HepG2 (cell line): Measurements from ENCODE around the gene ASB9. TPM values are rescaled to one million over a fixed set of nuclear protein-coding genes. Genes with fewer than 3 reads are reported as not detected.
A peak's percentile ranks its signal among the peaks of the same experiment; 100 is the strongest.

ENCODE experiments used
- ATAC-seq: fragments of 200-7000 bp; cut with Tn5 transposase; 3 replicates; pipeline ENCODE4 v1.9.1; 2020; ENCODE audit warnings: mild to moderate bottlenecking, moderate library complexity
- BruUV-seq: library from RNA; stranded (reverse); fragments of 400-500 nt; replicated peaks from 2 replicates; lab custom pipeline; 2021; lab: Mats Ljungman, UMichigan
- CTCF ChIA-PET: fragments of 300-600 bp; formaldehyde crosslinking; extraction: SDS; loops from one replicate; lab custom pipeline; 2021; ENCODE audit warnings: low total read pairs, inconsistent platforms, low intra/inter-chr PET ratio; lab: Yijun Ruan, JAX
- POLR2A ChIA-PET: fragments of 350-600 bp; sonication (Branson Sonifier 250); formaldehyde crosslinking; loops from one replicate; lab custom pipeline; 2020; ENCODE audit warnings: antibody characterized with exemption, inconsistent platforms; lab: Yijun Ruan, JAX
- DNase-seq: peaks from one replicate; pipeline ENCODE4 v3.0.0-alpha.2; 2015; ENCODE audit warnings: low spot score
- FAIRE-seq: peaks from 3 replicates; lab custom pipeline; 2011; peaks lifted over from hg19 to GRCh38; lab: Jason Lieb, UNC
- H2AFZ ChIP-seq: one replicate; pipeline ENCODE4 v1.6.1; 2011; ENCODE audit warnings: low read length, inconsistent platforms
- H3K27ac ChIP-seq: fragments of 300-600 bp; 3 replicates; pipeline ENCODE4 v1.8.0; 2011; ENCODE audit warnings: mixed run types, mild to moderate bottlenecking, mixed read lengths, low read length, inconsistent platforms; ENCODE audit not compliant: insufficient read depth; ENCODE audit errors: extremely low read length
- H3K27me3 ChIP-seq, 2 experiments: fragments of 200-600 bp in 1 of 2; 2 replicates in 1 of 2; 3 replicates in 1 of 2; pipeline versions ENCODE4 v1.6.0 to v1.8.0; 2011; ENCODE audit warnings: low read length in 2 of 2, mild to moderate bottlenecking in 2 of 2, moderate library complexity in 2 of 2, inconsistent platforms in 1 of 2; ENCODE audit not compliant: insufficient read depth in 2 of 2, control insufficient read depth in 1 of 2
- H3K36me3 ChIP-seq, 2 experiments: fragments of 200-600 bp in 1 of 2; replicated peaks in 1 of 2; 2 replicates in 1 of 2; 3 replicates in 1 of 2; pipeline versions ENCODE4 v1.5.1 to v1.8.0; 2011; ENCODE audit warnings: low read length in 2 of 2, inconsistent platforms in 1 of 2; ENCODE audit not compliant: insufficient read depth in 2 of 2, control insufficient read depth in 1 of 2
- H3K4me1 ChIP-seq: 2 replicates; pipeline ENCODE4 v1.5.1; 2012; ENCODE audit warnings: low read length, inconsistent platforms; ENCODE audit not compliant: insufficient read depth
- H3K4me2 ChIP-seq: 2 replicates; pipeline ENCODE4 v1.6.0; 2011; ENCODE audit warnings: low read depth, low read length, inconsistent platforms
- H3K4me3 ChIP-seq, 3 experiments: fragments of 200-600 bp in 1 of 3; sonication (generic), shearing (Covaris generic) in 1 of 3; replicated peaks in 1 of 3; 2 replicates each; pipeline ENCODE4 v1.5.1; 2011 to 2016; ENCODE audit warnings: low read length in 3 of 3, inconsistent platforms in 2 of 3, low read depth in 2 of 3, mild to moderate bottlenecking in 2 of 3, control low read depth in 1 of 3, mixed read lengths in 1 of 3; ENCODE audit not compliant: insufficient read depth in 1 of 3
- H3K79me2 ChIP-seq: one replicate; pipeline ENCODE4 v1.6.1; 2011; ENCODE audit warnings: low read length, inconsistent platforms; ENCODE audit not compliant: insufficient read depth
- H3K9ac ChIP-seq: 2 replicates; pipeline ENCODE4 v1.6.0; 2011; ENCODE audit warnings: mild to moderate bottlenecking, low read depth, low read length, inconsistent platforms; ENCODE audit not compliant: insufficient read depth
- H3K9me3 ChIP-seq: 2 replicates; pipeline ENCODE4 v1.5.1; 2012; ENCODE audit warnings: mild to moderate bottlenecking, low read length
- H4K20me1 ChIP-seq: 2 replicates; pipeline ENCODE4 v1.6.0; 2011; ENCODE audit warnings: inconsistent platforms, mild to moderate bottlenecking, low read length, moderate library complexity; ENCODE audit not compliant: insufficient read depth
- BCL6 ChIP-seq: IDR thresholded peaks from 2 replicates; pipeline ENCODE4 v1.6.1; 2016; ENCODE audit warnings: missing genetic modification reagents, missing compliant biosample characterization
- BRD4 ChIP-seq: sonication (generic); formaldehyde crosslinking; IDR thresholded peaks from 2 replicates; pipeline ENCODE4 v1.4.0; 2020; ENCODE audit warnings: missing genetic modification reagents
- CBX5 ChIP-seq: sonication (generic); formaldehyde crosslinking; IDR thresholded peaks from 2 replicates; pipeline ENCODE4 v1.4.0; 2020; ENCODE audit warnings: missing genetic modification reagents, borderline replicate concordance
- HNF1B ChIP-seq: sonication (generic); formaldehyde crosslinking; IDR thresholded peaks from 2 replicates; pipeline ENCODE4 v1.5.1; 2020; ENCODE audit warnings: mild to moderate bottlenecking, moderate library complexity, missing genetic modification reagents
- HNRNPUL1 ChIP-seq: fragments of 200-400 bp; formaldehyde crosslinking; IDR thresholded peaks from 2 replicates; pipeline ENCODE4 v1.6.1; 2017; ENCODE audit warnings: low read depth, mild to moderate bottlenecking, low read length, moderate library complexity
- KDM5A ChIP-seq: fragments of 200-600 bp; sonication (generic); IDR thresholded peaks from 2 replicates; pipeline ENCODE4 v1.7.0; 2018; ENCODE audit warnings: antibody characterized with exemption, mild to moderate bottlenecking, low read length, borderline replicate concordance
- KLF6 ChIP-seq: IDR thresholded peaks from 2 replicates; pipeline ENCODE4 v1.8.0; 2016; ENCODE audit warnings: missing biosample characterization, missing genetic modification reagents
- MAF1 ChIP-seq: sonication (generic); formaldehyde crosslinking; IDR thresholded peaks from 2 replicates; pipeline ENCODE4 v1.5.0; 2020; ENCODE audit warnings: missing genetic modification reagents, borderline replicate concordance
- MIXL1 ChIP-seq: IDR thresholded peaks from 2 replicates; pipeline ENCODE4 v1.6.1; 2016
- PRDM4 ChIP-seq: sonication (generic); formaldehyde crosslinking; IDR thresholded peaks from 2 replicates; pipeline ENCODE4 v1.9.0; 2021; ENCODE audit warnings: missing genetic modification reagents, borderline replicate concordance
- REPIN1 ChIP-seq: sonication (generic); formaldehyde crosslinking; IDR thresholded peaks from 2 replicates; pipeline ENCODE4 v1.8.0; 2022; ENCODE audit warnings: missing genetic modification reagents, low read depth, mild to moderate bottlenecking, borderline replicate concordance
- RORA ChIP-seq: sonication (generic); formaldehyde crosslinking; IDR thresholded peaks from 2 replicates; pipeline ENCODE4 v1.5.0; 2020; ENCODE audit warnings: mild to moderate bottlenecking, missing genetic modification reagents, moderate library complexity
- SP2 ChIP-seq: sonication (generic); formaldehyde crosslinking; IDR thresholded peaks from 2 replicates; pipeline ENCODE4 v1.5.1; 2020; ENCODE audit warnings: mild to moderate bottlenecking, missing genetic modification reagents
- TARDBP ChIP-seq: sonication (generic); formaldehyde crosslinking; IDR thresholded peaks from 2 replicates; pipeline ENCODE4 v1.8.0; 2022; ENCODE audit warnings: mild to moderate bottlenecking, missing genetic modification reagents
- ZBTB8A ChIP-seq: sonication (generic); formaldehyde crosslinking; IDR thresholded peaks from 2 replicates; pipeline ENCODE4 v1.4.0; 2020; ENCODE audit warnings: mild to moderate bottlenecking, low read depth, missing genetic modification reagents, borderline replicate concordance
- ZFP36L1 ChIP-seq: sonication (generic); formaldehyde crosslinking; IDR thresholded peaks from 2 replicates; pipeline ENCODE4 v1.8.0; 2022; ENCODE audit warnings: mild to moderate bottlenecking, missing genetic modification reagents, moderate library complexity
- ZNF275 ChIP-seq: sonication (generic); formaldehyde crosslinking; IDR thresholded peaks from 2 replicates; pipeline ENCODE4 v1.8.0; 2022; ENCODE audit warnings: missing genetic modification reagents, mild to moderate bottlenecking, inconsistent platforms, borderline replicate concordance
- ZNF501 ChIP-seq: sonication (generic); formaldehyde crosslinking; IDR thresholded peaks from 2 replicates; pipeline ENCODE4 v1.5.1; 2020; ENCODE audit warnings: mild to moderate bottlenecking, moderate library complexity, missing genetic modification reagents
- WGBS: methylation state at CpG from one replicate; pipeline ENCODE4 v1.1.6; 2017; ENCODE audit warnings: low lambda C conversion rate; 5-methylcytosine and 5-hydroxymethylcytosine counted together
- in situ Hi-C: cut with HindIII; loops from 2 replicates; pipeline ENCODE4 v1.10.0; 2017; ENCODE audit warnings: low pct_unique_long_range_greater_than_20kb; ENCODE audit not compliant: extremely low pct_ligation_motif_present
- intact Hi-C: fragments of 100-400 bp; cut with micrococcal nuclease; formaldehyde crosslinking; loops from one replicate; pipeline ENCODE4 v1.10.0; 2022; ENCODE audit not compliant: unreplicated experiment
- polyA plus RNA-seq, 8 experiments: library from polyadenylated mRNA; depleted of rRNA in 3 of 8; stranded (reverse) in 7 of 8; unstranded in 1 of 8; fragments of >200 nt; fragmentation: Illumina TruSeq in 4 of 8; extraction: Trizol in 4 of 8; gene quantifications; 2 replicates each; pipeline versions ENCODE4 v1.2.1 to v1.2.3, GENCODE V29; 2011 to 2016; ENCODE audit warnings: low read depth in 4 of 8, missing spikeins in 1 of 8, mixed read lengths in 1 of 8; ENCODE audit not compliant: insufficient read depth in 1 of 8
- total RNA-seq, 5 experiments: library from RNA; depleted of rRNA; stranded (reverse); fragments of >200 nt; fragmentation: Illumina TruSeq; extraction: Trizol; gene quantifications; 2 replicates each; pipeline ENCODE4 v1.2.3, GENCODE V29; 2016; ENCODE audit warnings: low read depth in 1 of 5
- TF ChIP-seq, protein P1 (sequence below): sonication (generic); formaldehyde crosslinking; IDR thresholded peaks from 2 replicates; pipeline ENCODE4 v1.8.1; 2023; ENCODE audit warnings: mild to moderate bottlenecking, moderate library complexity, missing genetic modification reagents

The ASB9 gene
- total and polyA plus RNA-seq, 2 of the 13 experiments (the other 11 are each of a cell fraction or from before 2014, with no cell fraction given): 4.2 to 13.8 TPM

DNA sequence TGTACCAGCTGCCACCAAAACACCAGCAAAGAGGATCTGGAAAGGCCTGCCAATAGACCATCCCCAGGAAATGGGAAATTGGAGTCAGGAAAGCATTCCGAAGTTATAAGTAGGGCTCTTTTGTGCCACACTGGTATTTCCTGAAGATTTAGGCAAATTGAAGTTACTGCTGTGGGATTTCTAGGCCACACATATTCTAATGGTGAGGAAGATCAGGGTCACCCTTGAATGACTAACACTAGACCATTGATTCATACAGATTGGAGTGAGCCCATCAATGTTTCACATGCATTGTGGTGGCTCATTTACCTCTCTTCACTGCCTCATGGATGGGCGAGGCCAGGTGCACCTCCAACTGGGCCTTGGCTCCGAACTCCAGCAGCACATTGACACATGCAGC lies 23.0 kb upstream of the ASB9 start (continued):
- TF ChIP-seq REPIN1 (CRISPR knock-in tag) (no peak), HNF1B (CRISPR knock-in tag) (no peak), ZBTB8A (CRISPR knock-in tag) (no peak), ZNF501 (no peak)
- TF ChIP-seq, protein P1, sequence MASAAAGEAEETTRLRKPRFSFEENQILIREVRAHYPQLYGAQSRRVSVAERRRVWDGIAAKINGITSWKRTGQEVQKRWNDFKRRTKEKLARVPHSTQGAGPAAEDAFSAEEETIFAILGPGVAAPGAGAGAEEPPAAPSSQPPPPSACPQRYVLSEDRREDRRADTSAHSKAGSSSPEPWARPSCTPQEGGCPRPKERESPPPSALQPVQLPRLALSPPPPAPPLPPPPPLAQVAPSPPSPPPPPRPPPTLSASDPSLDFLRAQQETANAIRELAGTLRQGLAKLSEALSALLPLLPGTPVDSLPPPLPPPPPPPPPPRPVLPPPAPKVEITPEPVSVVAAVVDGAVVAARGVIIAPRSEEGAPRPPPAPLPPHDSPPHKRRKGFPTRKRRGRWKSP: no peak

DNA sequence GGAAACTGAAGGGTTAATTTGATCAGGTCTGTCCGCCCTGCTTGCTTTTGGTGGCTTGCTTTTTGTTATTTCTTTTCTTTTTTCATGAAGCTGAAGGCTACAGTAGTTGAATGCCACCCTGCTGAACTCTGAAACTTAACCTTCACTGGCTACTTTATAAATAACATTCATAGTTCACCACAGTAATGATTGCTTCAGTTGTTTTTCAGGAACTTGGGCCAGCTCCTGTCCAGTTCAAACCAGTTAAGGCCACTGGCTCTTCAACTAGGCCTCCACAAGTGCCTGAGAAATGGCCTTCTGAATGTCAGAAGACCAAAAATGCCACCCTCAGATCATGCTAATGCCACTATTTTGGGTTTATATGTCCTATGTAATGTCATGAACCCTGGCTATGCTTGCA lies 7.7 kb upstream of the ASB9 start:
- CTCF ChIA-PET: no interaction called here
- peak; percentile 2 for DNase-seq
- no peak for TF ChIP-seq HNRNPUL1
- TF ChIP-seq BCL6 (CRISPR knock-in tag): peak; percentile 43; the same call in 1 of the 2 replicates
- no peak for TF ChIP-seq SP2
- TF ChIP-seq KDM5A: no peak
- TF ChIP-seq PRDM4 (CRISPR knock-in tag): no peak
- no peak for TF ChIP-seq BRD4 (CRISPR knock-in tag)
- no peak for TF ChIP-seq RORA (CRISPR knock-in tag)
- no peak for TF ChIP-seq ZNF275 (CRISPR knock-in tag)
- TF ChIP-seq ZFP36L1 (CRISPR knock-in tag): no peak
- 0 out of 2 replicates have a peak, but pooled peaks have one; percentile 24 for TF ChIP-seq MIXL1 (CRISPR knock-in tag)
- no peak for TF ChIP-seq CBX5 (CRISPR knock-in tag)
- TF ChIP-seq TARDBP (CRISPR knock-in tag): no peak
- no peak for TF ChIP-seq KLF6 (CRISPR knock-in tag)
- no peak for TF ChIP-seq MAF1 (CRISPR knock-in tag)

More for the DNA sequence above, 7.7 kb upstream of the ASB9 start:
- in situ Hi-C loops (no loop called here), intact Hi-C loops (no loop called here)
- Histone ChIP-seq H3K9me3 (no peaks in the 10 kb centered on the region), H2AFZ (no peak overlapping the region), H4K20me1 (no peaks in the 10 kb centered on the region), H3K4me3 (no peak overlapping the region), H3K27ac (no peak overlapping the region), H3K27me3 (no peaks in the 10 kb centered on the region), H3K79me2 (no peaks in the 10 kb centered on the region), H3K36me3 (no peaks in the 10 kb centered on the region), H3K4me1 (peaks cover 12% of the 10 kb centered on the region), H3K9ac (no peak overlapping the region), H3K4me2 (peak overlapping the region; percentile 36; the same call in 1 of the 2 replicates)
- ATAC-seq (peak; percentile 62), FAIRE-seq (no peak)
- WGBS: 10% methylated on average over 1 of the region's 1 CpG
- POLR2A ChIA-PET: no interaction called here
- BruUV-seq: no TSS peak
